Panc1 (cell line): ENCODE data around the gene TBC1D17.

Experiments used
- CTCF ChIP-seq: fragments of 450-650 bp; IDR thresholded peaks from 2 replicates; pipeline ENCODE4 v1.5.1; 2017; ENCODE audit warnings: mild to moderate bottlenecking
- POLR2AphosphoS5 ChIP-seq: IDR thresholded peaks from 2 replicates; pipeline ENCODE4 v1.6.1; 2012; ENCODE audit warnings: mild to moderate bottlenecking, low read depth, low read length, moderate library complexity
- SIN3A ChIP-seq: IDR thresholded peaks from 2 replicates; pipeline ENCODE4 v1.6.1; 2012; ENCODE audit warnings: low read depth, mild to moderate bottlenecking, low read length, moderate library complexity, borderline replicate concordance; ENCODE audit not compliant: insufficient read depth
- TCF7L2 ChIP-seq: IDR thresholded peaks from 2 replicates; pipeline ENCODE4 v1.6.1; 2011; ENCODE audit warnings: mild to moderate bottlenecking, low read depth, low read length, inconsistent platforms

- TF ChIP-seq CTCF = no peak
- no peak for TF ChIP-seq POLR2AphosphoS5
- no peak for TF ChIP-seq TCF7L2
- no peak for TF ChIP-seq SIN3A
These were observed 56.1 kb downstream of the TBC1D17 start for GRCh38 chr19:49933643-49934042.
